IMR-90 (cell line): Measurements from ENCODE around the gene CKAP4. TPM values are rescaled to one million over a fixed set of nuclear protein-coding genes. Genes with fewer than 3 reads are reported as not detected.

ENCODE experiments used
- ATAC-seq: fragments of 200-7000 bp; cut with Tn5 transposase; 2 replicates; pipeline ENCODE4 v1.9.1; 2020; ENCODE audit warnings: low read depth, mild to moderate bottlenecking, moderate library complexity
- BruUV-seq: library from RNA; stranded (reverse); fragments of 400-500 nt; replicated peaks from 2 replicates; lab custom pipeline; 2021; lab: Mats Ljungman, UMichigan
- CTCF ChIA-PET: fragments of 300-600 bp; formaldehyde crosslinking; extraction: SDS; loops from one replicate; lab custom pipeline; 2021; ENCODE audit warnings: antibody characterized with exemption; lab: Yijun Ruan, JAX
- POLR2A ChIA-PET: fragments of 300-600 bp; sonication (Branson Sonifier 250); formaldehyde crosslinking; loops from one replicate; lab custom pipeline; 2022; ENCODE audit warnings: antibody characterized with exemption; ENCODE audit not compliant: unreplicated experiment; lab: Charles Lee
- DNase-seq: peaks from one replicate; pipeline ENCODE4 v3.0.0; 2013
- H2AFZ ChIP-seq: replicated peaks from 2 replicates; pipeline ENCODE3; 2013; ENCODE audit warnings: low read length, mild to moderate bottlenecking; ENCODE audit not compliant: poor library complexity
- H2AK5ac ChIP-seq: 2 replicates; pipeline ENCODE4 v1.6.1; 2013; ENCODE audit warnings: low read depth, low read length, inconsistent platforms
- H2AK9ac ChIP-seq: replicated peaks from 2 replicates; pipeline ENCODE3; 2013; ENCODE audit warnings: mild to moderate bottlenecking, low read depth, low read length, moderate library complexity; ENCODE audit not compliant: poor library complexity
- H2BK120ac ChIP-seq: 2 replicates; pipeline ENCODE4 v1.6.1; 2013; ENCODE audit warnings: low read depth, low read length, inconsistent platforms
- H2BK15ac ChIP-seq: 3 replicates; pipeline ENCODE4 v1.6.1; 2013; ENCODE audit warnings: low read depth, low read length, inconsistent platforms
- H2BK20ac ChIP-seq: 2 replicates; pipeline ENCODE4 v1.6.1; 2013; ENCODE audit warnings: low read depth, mild to moderate bottlenecking, inconsistent platforms, low read length, moderate library complexity
- H2BK5ac ChIP-seq: 2 replicates; pipeline ENCODE4 v1.6.1; 2013; ENCODE audit warnings: mild to moderate bottlenecking, low read depth, low read length, inconsistent platforms; ENCODE audit not compliant: poor library complexity, severe bottlenecking
- H3K14ac ChIP-seq: replicated peaks from 2 replicates; pipeline ENCODE4 v1.6.1; 2013; ENCODE audit warnings: low read depth, low read length, inconsistent platforms
- H3K18ac ChIP-seq: 2 replicates; pipeline ENCODE4 v1.6.1; 2013; ENCODE audit warnings: low read depth, low read length, control low read depth
- H3K23ac ChIP-seq: 2 replicates; pipeline ENCODE4 v1.6.1; 2013; ENCODE audit warnings: low read depth, low read length, inconsistent platforms
- H3K27ac ChIP-seq: 2 replicates; pipeline ENCODE4 v1.5.1; 2013; ENCODE audit warnings: mild to moderate bottlenecking, control low read depth, low read length; ENCODE audit not compliant: insufficient read depth
- H3K27me3 ChIP-seq: 2 replicates; pipeline ENCODE4 v1.6.1; 2013; ENCODE audit warnings: low read length; ENCODE audit not compliant: control insufficient read depth, insufficient read depth
- H3K36me3 ChIP-seq: 2 replicates; pipeline ENCODE4 v1.6.1; 2013; ENCODE audit warnings: low read length, mixed read lengths; ENCODE audit not compliant: control insufficient read depth, insufficient read depth
- H3K4ac ChIP-seq: 2 replicates; pipeline ENCODE4 v1.6.1; 2013; ENCODE audit warnings: low read depth, low read length, inconsistent platforms
- H3K4me1 ChIP-seq: 2 replicates; pipeline ENCODE4 v1.6.1; 2013; ENCODE audit warnings: low read length, mixed read lengths; ENCODE audit not compliant: control insufficient read depth, insufficient read depth
- H3K4me2 ChIP-seq: 2 replicates; pipeline ENCODE4 v1.6.1; 2013; ENCODE audit warnings: low read depth, mild to moderate bottlenecking, control low read depth, low read length, moderate library complexity
- H3K4me3 ChIP-seq: 2 replicates; pipeline ENCODE4 v1.5.1; 2013; ENCODE audit warnings: low read depth, mild to moderate bottlenecking, control low read depth, low read length, moderate library complexity; ENCODE audit not compliant: insufficient read depth
- H3K56ac ChIP-seq: 2 replicates; pipeline ENCODE4 v1.6.1; 2013; ENCODE audit warnings: low read length, inconsistent platforms; ENCODE audit not compliant: insufficient read depth; ENCODE audit errors: extremely low read depth
- H3K79me1 ChIP-seq, 2 experiments: 2 replicates each; pipeline ENCODE4 v1.6.1; 2013; ENCODE audit warnings: low read length in 2 of 2, inconsistent platforms in 1 of 2, low read depth in 1 of 2
- H3K9ac ChIP-seq: 2 replicates; pipeline ENCODE4 v1.6.1; 2013; ENCODE audit warnings: low read depth, low read length, control low read depth
- H3K9me1 ChIP-seq: 2 replicates; pipeline ENCODE4 v1.6.1; 2013; ENCODE audit warnings: low read length, inconsistent platforms; ENCODE audit not compliant: insufficient read depth
- H3K9me3 ChIP-seq: 2 replicates; pipeline ENCODE4 v1.6.1; 2013; ENCODE audit warnings: low read length; ENCODE audit not compliant: control insufficient read depth, insufficient read depth
- H4K20me1 ChIP-seq: 2 replicates; pipeline ENCODE4 v1.6.1; 2013; ENCODE audit warnings: low read length, inconsistent platforms; ENCODE audit not compliant: insufficient read depth
- H4K5ac ChIP-seq: 2 replicates; pipeline ENCODE4 v1.6.1; 2013; ENCODE audit warnings: mild to moderate bottlenecking, low read depth, low read length, control low read depth
- H4K8ac ChIP-seq, 2 experiments: 2 replicates each; pipeline ENCODE4 v1.6.1; 2013; ENCODE audit warnings: low read depth in 2 of 2, low read length in 2 of 2, control low read depth in 1 of 2, inconsistent platforms in 1 of 2
- H4K91ac ChIP-seq: 2 replicates; pipeline ENCODE4 v1.6.1; 2013; ENCODE audit warnings: low read depth, low read length, inconsistent platforms; ENCODE audit not compliant: insufficient read depth
- CEBPB ChIP-seq: IDR thresholded peaks from 2 replicates; pipeline ENCODE4 v1.6.1; 2012; ENCODE audit warnings: low read depth, low read length, improper control_type of control experiment
- CTCF ChIP-seq: conservative IDR thresholded peaks from 2 replicates; pipeline ENCODE4 v1.5.1; 2012; ENCODE audit warnings: mild to moderate bottlenecking, low read depth, low read length, improper control_type of control experiment
- MAZ ChIP-seq: IDR thresholded peaks from 2 replicates; pipeline ENCODE4 v1.6.1; 2012; ENCODE audit warnings: low read depth, mild to moderate bottlenecking, low read length, improper control_type of control experiment, moderate library complexity, borderline replicate concordance
- MXI1 ChIP-seq: IDR thresholded peaks from 2 replicates; pipeline ENCODE4 v1.6.1; 2012; ENCODE audit warnings: low read depth, mild to moderate bottlenecking, low read length, moderate library complexity, borderline replicate concordance
- POLR2A ChIP-seq: IDR thresholded peaks from 2 replicates; pipeline ENCODE4 v1.6.1; 2012; ENCODE audit warnings: mild to moderate bottlenecking, low read depth, low read length
- RAD21 ChIP-seq: IDR thresholded peaks from 2 replicates; pipeline ENCODE4 v1.6.1; 2012; ENCODE audit warnings: low read length, improper control_type of control experiment
- SMC3 ChIP-seq: fragments of 150-350 bp; IDR thresholded peaks from 2 replicates; pipeline ENCODE4 v1.6.1; 2016; ENCODE audit warnings: low read depth, mild to moderate bottlenecking, antibody characterized with exemption, low read length, moderate library complexity
- WGBS, 2 experiments: methylation state at CpG; one replicate each; pipeline versions ENCODE4 v1.1.5 to v1.1.7; 2013; ENCODE audit warnings: missing lambda C conversion rate in 2 of 2; ENCODE audit not compliant: insufficient read length in 1 of 2; ENCODE audit errors: extremely low coverage in 2 of 2; 5-methylcytosine and 5-hydroxymethylcytosine counted together
- dilution Hi-C: fragments of 300-500 bp; cut with HindIII; formaldehyde crosslinking; loops from one replicate; pipeline ENCODE4 v1.14.3; 2018; ENCODE audit warnings: low sequenced_read_pairs; ENCODE audit not compliant: unreplicated experiment
- in situ Hi-C: fragments of 300-500 bp; cut with MboI; formaldehyde crosslinking; loops from 3 replicates; pipeline ENCODE4 v1.14.3; 2019; ENCODE audit warnings: low sequenced_read_pairs, inconsistent platforms, mixed read lengths
- intact Hi-C: fragments of 100-400 bp; cut with micrococcal nuclease; formaldehyde crosslinking; loops from 2 replicates; pipeline ENCODE4 v1.10.0; 2022
- polyA plus RNA-seq, 3 experiments: library from polyadenylated mRNA; depleted of rRNA; stranded (reverse); fragments of >200 nt; gene quantifications; 2 replicates each; pipeline ENCODE4 v1.2.3, GENCODE V29; 2012; ENCODE audit warnings: low replicate concordance in 1 of 3
- total RNA-seq: library from RNA; depleted of rRNA; stranded (reverse); fragments of >200 nt; gene quantifications from 2 replicates; pipeline ENCODE4 v1.2.3, GENCODE V29; 2012

CKAP4 gene
- total and polyA plus RNA-seq, 2 of the 4 experiments (the other 2 are of a cell fraction) = 94.5 to 297 TPM

GRCh38 chr12:106223485-106224354, 24.1 kb downstream of the CKAP4 start:
- Histone ChIP-seq H4K20me1 (no peaks in the 10 kb centered on the region), H3K36me3 (no peaks in the 10 kb centered on the region), H4K91ac (no peak overlapping the region), H2AFZ (peak overlapping the region; percentile 85), H2BK5ac (no peak overlapping the region), H2AK9ac (peak overlapping the region; percentile 79), H3K79me1 (no peaks in the 10 kb centered on the region), H2BK15ac (no peak overlapping the region), H3K9me3 (no peaks in the 10 kb centered on the region), H3K14ac (no peak overlapping the region), H3K4me2 (no peak overlapping the region), H4K8ac (no peak overlapping the region), H3K23ac (no peak overlapping the region), H3K4ac (no peak overlapping the region), H3K27me3 (peaks cover 11% of the 10 kb centered on the region), H3K9ac (no peak overlapping the region), H3K4me3 (no peak overlapping the region), H3K9me1 (0 out of 2 replicates have a peak, but pooled peaks cover 3% of the 10 kb centered on the region), H3K18ac (no peak overlapping the region), H2BK120ac (no peak overlapping the region), H4K5ac (no peak overlapping the region), H3K27ac (no peak overlapping the region), H3K56ac (no peak overlapping the region), H2BK20ac (no peak overlapping the region), H3K4me1 (no peaks in the 10 kb centered on the region), H2AK5ac (no peak overlapping the region)
- in situ Hi-C loops = loop anchor here (5.0 kb wide), 1 partner anchor 801 kb away; no protein-coding TSS in a partner anchor
- peak; percentile 50; the same call in 1 of the 2 replicates for TF ChIP-seq MAZ
- no peak for TF ChIP-seq CEBPB
- peak; percentile 93 for TF ChIP-seq CTCF
- TF ChIP-seq MXI1 = no peak
- 0 out of 2 replicates have a peak, but pooled peaks have one; percentile 28 for TF ChIP-seq POLR2A
- TF ChIP-seq SMC3 = peak; percentile 89
- TF ChIP-seq RAD21 = peak; percentile 95
- 0% methylated on average over 2 of the region's 9 CpGs; no CpG with 5 or more reads in 1 of the 2 experiments for WGBS, 2 experiments
- CTCF ChIA-PET = interaction anchor here (0.6 to 1.3 kb wide), 12 partner anchors 14 to 803 kb away, joined by 3 to 9 read pairs (median 4); partner anchors contain the start of gene NUAK1
- DNase-seq = peak; percentile 54
- dilution Hi-C loops = no loop called here
- peak; percentile 96 for ATAC-seq
- intact Hi-C loops = loop anchor here (1.0 kb wide), 3 partner anchors 87 to 803 kb away; no protein-coding TSS in a partner anchor
- BruUV-seq = no TSS peak
- POLR2A ChIA-PET = no interaction called here
